ENCODE measurements around the gene C16orf96.

Gene C16orf96

GRCh38 chr16:4574919-4575705 is 19.0 kb downstream of the C16orf96 start:
- Mint-ChIP-seq H3K27ac (no peak overlapping the region), H3K4me1 (peaks cover 7% of the 10 kb centered on the region), H3K27me3 (ENCODE audit: low read depth) (peaks cover 4% of the 10 kb centered on the region), H3K36me3 (ENCODE audit: low read depth) (no peaks in the 10 kb centered on the region), H3K9me3 (no peaks in the 10 kb centered on the region), H3K4me3 (no peak overlapping the region)
- no peak for TF ChIP-seq CTCF (IDR thresholded peaks at IDR 0.05; ENCODE audit: unreplicated experiment in 3 of 3)

DNA sequence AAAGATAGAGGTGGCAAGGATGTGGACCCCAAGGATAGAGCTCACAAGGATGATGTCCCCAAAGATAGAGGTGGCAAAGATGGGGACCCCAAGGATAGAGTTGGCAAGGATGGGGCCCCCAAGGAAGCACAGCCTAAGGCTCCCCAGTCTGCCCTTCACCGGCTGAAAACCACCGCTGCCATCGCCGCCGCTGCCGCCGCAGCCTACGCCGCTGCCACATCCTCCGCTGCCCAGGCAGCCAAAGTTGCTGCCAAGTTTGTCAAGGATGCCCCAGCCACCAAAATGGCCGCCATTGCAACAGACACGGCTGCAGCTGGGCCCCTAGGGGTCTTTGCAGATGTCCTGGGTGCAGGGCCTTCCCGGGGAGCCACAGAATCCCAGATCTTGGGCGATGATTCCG is 19.9 kb downstream of the C16orf96 start:
- Mint-ChIP-seq H3K36me3 (ENCODE audit: low read depth) (no peaks in the 10 kb centered on the region), H3K4me3 (no peak overlapping the region), H3K4me1 (peaks cover 7% of the 10 kb centered on the region), H3K27me3 (ENCODE audit: low read depth) (peaks cover 4% of the 10 kb centered on the region), H3K27ac (no peak overlapping the region), H3K9me3 (no peaks in the 10 kb centered on the region)
- no peak for TF ChIP-seq CTCF (IDR thresholded peaks at IDR 0.05; ENCODE audit: unreplicated experiment in 3 of 3)

- no peak overlapping the region for H3K4me3 Mint-ChIP-seq
- H3K4me1 Mint-ChIP-seq, result no peaks in the 10 kb centered on the region
- H3K9me3 Mint-ChIP-seq, result no peaks in the 10 kb centered on the region
- H3K36me3 Mint-ChIP-seq (ENCODE audit: low read depth), result no peaks in the 10 kb centered on the region
- no peaks in the 10 kb centered on the region for H3K27me3 Mint-ChIP-seq (ENCODE audit: low read depth)
- no peak for TF ChIP-seq CTCF (IDR thresholded peaks at IDR 0.05; ENCODE audit: unreplicated experiment in 3 of 3)
- no peak overlapping the region for H3K27ac Mint-ChIP-seq
These were observed 22.9 kb downstream of the C16orf96 start for GRCh38 chr16:4578961-4579530.

DNA sequence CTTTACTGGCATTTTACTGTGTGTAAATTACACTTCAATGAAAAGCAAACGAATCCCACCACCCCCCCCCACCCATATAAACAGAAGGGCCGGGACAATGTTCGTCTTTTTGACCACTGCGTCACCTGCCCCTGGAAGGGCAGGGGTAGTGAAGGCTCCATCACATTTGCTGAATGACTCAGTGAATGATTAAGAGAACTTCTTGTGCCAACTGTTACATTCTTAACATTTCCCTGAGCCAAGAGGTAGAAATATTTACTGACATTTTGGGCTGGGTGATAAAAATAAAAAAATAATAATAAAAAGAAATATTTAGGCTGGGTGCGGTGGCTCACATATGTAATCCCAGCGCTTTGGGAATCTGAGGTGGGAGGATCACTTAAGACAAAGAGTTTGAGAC is 24.1 kb downstream of the C16orf96 start:
- no peak overlapping the region for H3K27ac Mint-ChIP-seq
- H3K27me3 Mint-ChIP-seq (ENCODE audit: low read depth), result no peaks in the 10 kb centered on the region
- TF ChIP-seq CTCF (IDR thresholded peaks at IDR 0.05; ENCODE audit: unreplicated experiment in 3 of 3), result no peak
- H3K36me3 Mint-ChIP-seq (ENCODE audit: low read depth), result no peaks in the 10 kb centered on the region
- no peak overlapping the region for H3K4me3 Mint-ChIP-seq
- no peaks in the 10 kb centered on the region for H3K4me1 Mint-ChIP-seq
- no peaks in the 10 kb centered on the region for H3K9me3 Mint-ChIP-seq

- Mint-ChIP-seq H3K27me3 (ENCODE audit: low read depth) (peaks cover 5% of the 10 kb centered on the region), H3K9me3 (peaks cover 2% of the 10 kb centered on the region), H3K36me3 (ENCODE audit: low read depth) (no peaks in the 10 kb centered on the region), H3K4me1 (peaks cover 6% of the 10 kb centered on the region), H3K4me3 (no peak overlapping the region), H3K27ac (no peak overlapping the region)
- TF ChIP-seq CTCF (IDR thresholded peaks at IDR 0.05; ENCODE audit: unreplicated experiment in 3 of 3), result no peak
These were observed 27.8 kb downstream of the C16orf96 start for GRCh38 chr16:4583906-4584305.

- no peak overlapping the region for H3K4me3 Mint-ChIP-seq
- H3K27ac Mint-ChIP-seq, result no peak overlapping the region
- no peak for TF ChIP-seq CTCF (IDR thresholded peaks at IDR 0.05; ENCODE audit: unreplicated experiment in 3 of 3)
- H3K4me1 Mint-ChIP-seq, result peaks cover 6% of the 10 kb centered on the region
- H3K9me3 Mint-ChIP-seq, result peaks cover 2% of the 10 kb centered on the region
- peaks cover 5% of the 10 kb centered on the region for H3K27me3 Mint-ChIP-seq (ENCODE audit: low read depth)
- no peaks in the 10 kb centered on the region for H3K36me3 Mint-ChIP-seq (ENCODE audit: low read depth)
These were observed 30.2 kb downstream of the C16orf96 start for GRCh38 chr16:4586291-4586690.

Measured in nephron (organoid).